GM19240 (cell line): Measurements from ENCODE around the gene MRM3.
"Not testable (repeated sequence)": the region's sequence is repeated elsewhere in the genome, so short reads cannot be mapped to it uniquely, and the experiment has no call there.

ENCODE experiments used
- DNase-seq: peaks from one replicate; pipeline ENCODE4 v3.0.0; 2011; ENCODE audit warnings: low spot score; ENCODE audit not compliant: insufficient read length

MRM3 gene

GRCh38 chr17:795721-796120, 13.6 kb downstream of the MRM3 start:
- DNase-seq, result no peak

- DNase-seq, result no peak
Measured at GRCh38 chr17:796609-797008, 14.5 kb downstream of the MRM3 start.

- DNase-seq, result no peak
Measured at GRCh38 chr17:797236-797840, 15.2 kb downstream of the MRM3 start.

- no peak for DNase-seq
Measured at GRCh38 chr17:798246-798645, 16.1 kb downstream of the MRM3 start.

GRCh38 chr17:799261-799660, 17.1 kb downstream of the MRM3 start:
- no peak for DNase-seq

GRCh38 chr17:800446-801242, 18.5 kb downstream of the MRM3 start:
- no peak for DNase-seq

GRCh38 chr17:801660-802059, 19.5 kb downstream of the MRM3 start:
- no peak for DNase-seq

- no peak for DNase-seq
Measured at GRCh38 chr17:802481-802880, 20.3 kb downstream of the MRM3 start.

- DNase-seq, result no peak
Measured at GRCh38 chr17:802901-803881, 21.0 kb downstream of the MRM3 start.

- no peak for DNase-seq
Measured at GRCh38 chr17:804541-805435, 22.6 kb downstream of the MRM3 start.

GRCh38 chr17:805886-806285, 23.7 kb downstream of the MRM3 start:
- DNase-seq, result not testable (repeated sequence)

- no peak for DNase-seq
Measured at GRCh38 chr17:806346-806745, 24.2 kb downstream of the MRM3 start.

GRCh38 chr17:806781-807522, 24.8 kb downstream of the MRM3 start:
- DNase-seq, result no peak

GRCh38 chr17:807523-808294, 25.6 kb downstream of the MRM3 start:
- DNase-seq, result no peak

- DNase-seq, result no peak
Measured at GRCh38 chr17:811051-811784, 29.1 kb downstream of the MRM3 start.

GRCh38 chr17:812638-813204, 30.6 kb downstream of the MRM3 start:
- no peak for DNase-seq

GRCh38 chr17:814371-814770, 32.2 kb downstream of the MRM3 start:
- DNase-seq, result no peak

GRCh38 chr17:819251-819650, 37.1 kb downstream of the MRM3 start:
- no peak for DNase-seq
